SK-N-SH (cell line): ENCODE results near the gene RAB7A. TPM values are rescaled to one million over a fixed set of nuclear protein-coding genes. Genes with fewer than 3 reads are reported as not detected.

Source experiments
- CTCF ChIA-PET: fragments of 300-600, 350-600 bp; formaldehyde crosslinking; extraction: SDS; loops from one replicate; lab custom pipeline; 2021; lab: Yijun Ruan, JAX
- POLR2A ChIA-PET: fragments of 350-600 bp; sonication (Branson Sonifier 250); formaldehyde crosslinking; extraction: SDS; loops from one replicate; lab custom pipeline; 2020; ENCODE audit warnings: antibody characterized with exemption, inconsistent platforms; lab: Yijun Ruan, JAX
- DNase-seq: peaks from one replicate; pipeline ENCODE4 v3.0.0; 2012
- H2AFZ ChIP-seq: fragments of 200-600 bp; sonication (generic); 2 replicates; pipeline ENCODE4 v1.8.1; 2016; ENCODE audit warnings: antibody characterized with exemption, mild to moderate bottlenecking, low read depth
- H3F3A ChIP-seq: fragments of 200-600 bp; sonication (generic); replicated peaks from 2 replicates; pipeline ENCODE3; 2016; ENCODE audit warnings: antibody characterized with exemption, mild to moderate bottlenecking; ENCODE audit not compliant: insufficient read depth
- H3K27ac ChIP-seq, 2 experiments: fragments of 200-500 bp in 1 of 2; fragments of 200-600 bp in 1 of 2; sonication (Bioruptor generic) in 1 of 2; sonication (generic), shearing (Covaris generic) in 1 of 2; 2 replicates each; pipeline versions ENCODE4 v1.5.1 to v1.6.1; 2014 to 2016; ENCODE audit warnings: low read depth in 2 of 2, inconsistent platforms in 1 of 2, low read length in 1 of 2, mild to moderate bottlenecking in 1 of 2, mixed read lengths in 1 of 2
- H3K27me3 ChIP-seq: fragments of 200-600 bp; sonication (generic), shearing (Covaris generic); 2 replicates; pipeline ENCODE4 v1.6.1; 2016; ENCODE audit warnings: mixed run types; ENCODE audit not compliant: insufficient read depth
- H3K36me3 ChIP-seq, 2 experiments: fragments of 200-500 bp in 1 of 2; fragments of 200-600 bp in 1 of 2; sonication (Bioruptor generic) in 1 of 2; sonication (generic) in 1 of 2; replicated peaks in 1 of 2; 2 replicates each; pipeline versions ENCODE3 to v1.5.1; 2014 to 2016; ENCODE audit warnings: low read length in 1 of 2, mild to moderate bottlenecking in 1 of 2; ENCODE audit not compliant: insufficient read depth in 2 of 2, control insufficient read depth in 1 of 2
- H3K4me1 ChIP-seq, 2 experiments: fragments of 200-500 bp in 1 of 2; fragments of 200-600 bp in 1 of 2; sonication (Bioruptor generic) in 1 of 2; sonication (generic), shearing (Covaris generic) in 1 of 2; 2 replicates each; pipeline versions ENCODE4 v1.5.1 to v1.6.1; 2014 to 2016; ENCODE audit warnings: low read depth in 1 of 2, low read length in 1 of 2, mixed run types in 1 of 2; ENCODE audit not compliant: insufficient read depth in 2 of 2, control insufficient read depth in 1 of 2
- H3K4me2 ChIP-seq: fragments of 200-600 bp; sonication (generic), shearing (Covaris generic); 2 replicates; pipeline ENCODE4 v1.6.1; 2017; ENCODE audit warnings: mixed run types
- H3K4me3 ChIP-seq, 2 experiments: fragments of 200-500 bp in 1 of 2; fragments of 200-600 bp in 1 of 2; sonication (Bioruptor generic) in 1 of 2; sonication (generic), shearing (Covaris generic) in 1 of 2; 2 replicates each; pipeline versions ENCODE4 v1.5.1 to v1.8.1; 2014 to 2016; ENCODE audit warnings: low read depth in 2 of 2, inconsistent platforms in 1 of 2, low read length in 1 of 2, mild to moderate bottlenecking in 1 of 2, mixed read lengths in 1 of 2, moderate library complexity in 1 of 2
- H3K79me2 ChIP-seq: fragments of 200-600 bp; sonication (generic); 2 replicates; pipeline ENCODE4 v1.8.1; 2017; ENCODE audit warnings: mild to moderate bottlenecking; ENCODE audit not compliant: insufficient read depth
- H3K9ac ChIP-seq: fragments of 200-600 bp; sonication (generic); 2 replicates; pipeline ENCODE4 v1.6.1; 2017; ENCODE audit warnings: mixed run types
- H3K9me2 ChIP-seq: fragments of 200-600 bp; sonication (generic); 2 replicates; pipeline ENCODE4 v1.6.1; 2017; ENCODE audit warnings: mixed run types
- H3K9me3 ChIP-seq: fragments of 200-600 bp; sonication (generic); 2 replicates; pipeline ENCODE4 v1.6.1; 2017; ENCODE audit warnings: mixed run types, mild to moderate bottlenecking, moderate library complexity
- H4K20me1 ChIP-seq: fragments of 200-600 bp; sonication (generic); 2 replicates; pipeline ENCODE4 v1.6.1; 2017; ENCODE audit warnings: mild to moderate bottlenecking, mixed run types; ENCODE audit not compliant: insufficient read depth
- FOSL2 ChIP-seq: IDR thresholded peaks from 2 replicates; pipeline ENCODE4 v1.4.0; 2012; ENCODE audit warnings: low read depth, mild to moderate bottlenecking, moderate library complexity, borderline replicate concordance
- FOXJ3 ChIP-seq: sonication (generic); formaldehyde crosslinking; IDR thresholded peaks from 2 replicates; pipeline ENCODE4 v1.5.1; 2020; ENCODE audit warnings: mild to moderate bottlenecking, missing genetic modification reagents
- GABPA ChIP-seq: IDR thresholded peaks from 2 replicates; pipeline ENCODE4 v1.4.0; 2012; ENCODE audit warnings: low read depth, mild to moderate bottlenecking
- GATA2 ChIP-seq: sonication (generic); formaldehyde crosslinking; IDR thresholded peaks from 2 replicates; pipeline ENCODE4 v1.5.0; 2020; ENCODE audit warnings: mild to moderate bottlenecking, missing genetic modification reagents
- MXI1 ChIP-seq: IDR thresholded peaks from 2 replicates; pipeline ENCODE4 v1.6.1; 2012; ENCODE audit warnings: mild to moderate bottlenecking, low read depth, low read length, improper control_type of control experiment
- NRF1 ChIP-seq: IDR thresholded peaks from 2 replicates; pipeline ENCODE4 v1.6.1; 2012; ENCODE audit warnings: low read depth, mild to moderate bottlenecking, low read length
- POLR2AphosphoS5 ChIP-seq: IDR thresholded peaks from 2 replicates; pipeline ENCODE4 v1.6.1; 2012; ENCODE audit warnings: low read depth, low read length
- RAD21 ChIP-seq: IDR thresholded peaks from 2 replicates; pipeline ENCODE4 v1.6.1; 2012; ENCODE audit warnings: mild to moderate bottlenecking, low read length
- REST ChIP-seq: IDR thresholded peaks from 2 replicates; pipeline ENCODE4 v1.6.1; 2012; ENCODE audit warnings: mild to moderate bottlenecking, low read depth, low read length, moderate library complexity
- RFX5 ChIP-seq: IDR thresholded peaks from 2 replicates; pipeline ENCODE4 v1.6.1; 2012; ENCODE audit warnings: mild to moderate bottlenecking, improper control_type of control experiment, low read length
- RXRA ChIP-seq: IDR thresholded peaks from 2 replicates; pipeline ENCODE4 v1.4.0; 2012; ENCODE audit warnings: low read depth, mild to moderate bottlenecking, borderline replicate concordance
- SIN3A ChIP-seq: IDR thresholded peaks from 2 replicates; pipeline ENCODE4 v1.6.1; 2012; ENCODE audit warnings: low read depth, mild to moderate bottlenecking, low read length, moderate library complexity, borderline replicate concordance
- SMC3 ChIP-seq: IDR thresholded peaks from 2 replicates; pipeline ENCODE4 v1.6.1; 2012; ENCODE audit warnings: low read depth, low read length, improper control_type of control experiment
- TCF12 ChIP-seq: IDR thresholded peaks from 2 replicates; pipeline ENCODE4 v1.4.0; 2012
- USF2 ChIP-seq: fragments of 150-350 bp; IDR thresholded peaks from 2 replicates; pipeline ENCODE4 v1.6.1; 2017; ENCODE audit warnings: antibody characterized with exemption, low read length, low read depth, borderline replicate concordance
- ZBTB33 ChIP-seq: IDR thresholded peaks from 2 replicates; pipeline ENCODE4 v1.4.0; 2012; ENCODE audit warnings: low read depth, borderline replicate concordance
- WGBS: methylation state at CpG from one replicate; pipeline ENCODE4 v1.1.6; 2017; ENCODE audit warnings: low lambda C conversion rate; 5-methylcytosine and 5-hydroxymethylcytosine counted together
- polyA plus RNA-seq, 3 experiments: library from polyadenylated mRNA; depleted of rRNA; stranded (reverse); fragments of >200 nt; gene quantifications; 2 replicates each; pipeline ENCODE4 v1.2.3, GENCODE V29; 2012
- TF ChIP-seq, protein P1 (sequence below): fragments of 150-350 bp; IDR thresholded peaks from 2 replicates; pipeline ENCODE4 v1.6.1; 2016; ENCODE audit warnings: mild to moderate bottlenecking, low read depth, low read length

Gene RAB7A
- polyA plus RNA-seq, 1 of the 3 experiments (the other 2 are of a cell fraction) = 271 TPM

GRCh38 chr3:128709506-128710210, 16.3 kb upstream of the RAB7A start:
- no peaks in the 10 kb centered on the region for H4K20me1 ChIP-seq
- H3K4me1 ChIP-seq = no peaks in the 10 kb centered on the region
- no peaks in the 10 kb centered on the region for H3K9me3 ChIP-seq
- H3F3A ChIP-seq = no peaks in the 10 kb centered on the region
- H3K79me2 ChIP-seq = no peaks in the 10 kb centered on the region
- POLR2A ChIA-PET = no interaction called here
- H3K9me2 ChIP-seq = no peaks in the 10 kb centered on the region
- H3K27me3 ChIP-seq = no peaks in the 10 kb centered on the region; the same call in 1 of the 2 replicates
- 53% methylated on average over 10 of the region's 10 CpGs for WGBS
- TF ChIP-seq FOXJ3 (CRISPR knock-in tag) (no peak), RAD21 (no peak), RFX5 (no peak), GABPA (no peak), SMC3 (no peak), MXI1 (no peak), SIN3A (no peak), TCF12 (no peak), USF2 (no peak), RXRA (no peak), GATA2 (CRISPR knock-in tag) (no peak)
- TF ChIP-seq, protein P1, sequence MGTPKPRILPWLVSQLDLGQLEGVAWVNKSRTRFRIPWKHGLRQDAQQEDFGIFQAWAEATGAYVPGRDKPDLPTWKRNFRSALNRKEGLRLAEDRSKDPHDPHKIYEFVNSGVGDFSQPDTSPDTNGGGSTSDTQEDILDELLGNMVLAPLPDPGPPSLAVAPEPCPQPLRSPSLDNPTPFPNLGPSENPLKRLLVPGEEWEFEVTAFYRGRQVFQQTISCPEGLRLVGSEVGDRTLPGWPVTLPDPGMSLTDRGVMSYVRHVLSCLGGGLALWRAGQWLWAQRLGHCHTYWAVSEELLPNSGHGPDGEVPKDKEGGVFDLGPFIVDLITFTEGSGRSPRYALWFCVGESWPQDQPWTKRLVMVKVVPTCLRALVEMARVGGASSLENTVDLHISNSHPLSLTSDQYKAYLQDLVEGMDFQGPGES = no peak
- TF ChIP-seq, all 33 proteins: peak for 0
- Histone ChIP-seq H2AFZ (no peak overlapping the region), H3K4me3 (no peak overlapping the region), H3K9ac (no peak overlapping the region), H3K27ac (no peak overlapping the region), H3K4me2 (no peak overlapping the region), H3K36me3 (no peaks in the 10 kb centered on the region)
- CTCF ChIA-PET = no interaction called here
- no peak for DNase-seq

DNA sequence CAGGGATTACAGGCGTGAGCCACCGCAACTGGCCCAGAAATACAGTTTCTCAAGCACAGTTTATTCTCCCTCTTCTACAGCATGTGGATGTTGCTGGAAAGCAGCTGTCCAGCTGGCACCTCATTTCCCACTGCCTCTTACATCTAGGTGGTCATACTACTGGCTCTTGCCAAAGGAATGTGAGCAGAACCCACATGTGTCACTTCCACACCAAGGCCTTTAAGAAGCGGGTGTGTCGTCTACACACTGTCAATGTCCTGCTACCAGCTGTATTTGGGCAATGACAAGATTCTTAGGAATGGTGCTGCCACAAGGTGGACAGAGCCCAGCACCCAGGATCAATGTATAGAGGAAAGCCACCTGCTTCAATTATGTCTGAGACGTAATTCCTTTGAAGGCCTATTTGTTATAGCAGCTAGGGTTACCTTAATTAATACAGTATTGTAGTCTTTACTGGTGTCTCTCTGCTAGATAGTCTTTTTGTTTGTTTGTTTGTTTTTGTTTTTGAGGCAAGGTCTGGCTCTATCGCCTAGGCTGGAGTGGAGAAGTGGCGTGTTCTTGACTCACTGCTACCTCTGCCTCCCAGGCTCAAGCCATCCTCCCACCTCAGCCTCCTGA, 15.1 kb upstream of the RAB7A start:
- Histone ChIP-seq H3K27ac (no peak overlapping the region), H3K79me2 (no peaks in the 10 kb centered on the region), H3K4me2 (no peak overlapping the region), H3K4me3 (no peak overlapping the region), H3F3A (no peaks in the 10 kb centered on the region), H2AFZ (no peak overlapping the region), H3K9me3 (no peaks in the 10 kb centered on the region), H3K27me3 (no peaks in the 10 kb centered on the region; the same call in 1 of the 2 replicates), H3K4me1 (no peaks in the 10 kb centered on the region), H3K9ac (no peak overlapping the region), H4K20me1 (no peaks in the 10 kb centered on the region), H3K9me2 (no peaks in the 10 kb centered on the region), H3K36me3 (no peaks in the 10 kb centered on the region)
- 88% methylated on average over 7 of the region's 7 CpGs for WGBS
- CTCF ChIA-PET = no interaction called here
- POLR2A ChIA-PET = no interaction called here
- no peak for DNase-seq
- TF ChIP-seq ZBTB33 (no peak), REST (no peak), FOSL2 (no peak), SIN3A (no peak), NRF1 (no peak), POLR2AphosphoS5 (no peak)
- TF ChIP-seq, protein P1 = no peak
